Nephron progenitor cell (in vitro differentiated cells): ENCODE results near the gene PFKFB1.

ENCODE experiments used
- DNase-seq: peaks from one replicate; pipeline ENCODE4 v3.0.0; 2021
- H3K27ac Mint-ChIP-seq: 2 replicates; pipeline ENCODE4 v1.8.0; 2021; ENCODE audit warnings: mild to moderate bottlenecking, moderate library complexity, mixed read lengths
- H3K27me3 Mint-ChIP-seq: 2 replicates; pipeline ENCODE4 v1.8.0; 2021; ENCODE audit warnings: mild to moderate bottlenecking, low read depth, mixed read lengths; ENCODE audit not compliant: poor library complexity
- H3K36me3 Mint-ChIP-seq: 2 replicates; pipeline ENCODE4 v1.8.0; 2021; ENCODE audit warnings: low read depth, mixed read lengths
- H3K4me1 Mint-ChIP-seq: 2 replicates; pipeline ENCODE4 v1.8.0; 2021; ENCODE audit warnings: mixed read lengths
- H3K4me3 Mint-ChIP-seq: 2 replicates; pipeline ENCODE4 v1.8.0; 2021; ENCODE audit warnings: mild to moderate bottlenecking, moderate library complexity, mixed read lengths
- H3K9me3 Mint-ChIP-seq: 2 replicates; pipeline ENCODE4 v1.8.0; 2021; ENCODE audit warnings: mild to moderate bottlenecking, moderate library complexity, mixed read lengths
- TF ChIP-seq, protein P1 (sequence below): fragments of 200-600 bp; sonication (generic); IDR thresholded peaks from 2 replicates; pipeline ENCODE4 v1.5.0; 2021; ENCODE audit warnings: antibody characterized with exemption

PFKFB1 gene

DNA sequence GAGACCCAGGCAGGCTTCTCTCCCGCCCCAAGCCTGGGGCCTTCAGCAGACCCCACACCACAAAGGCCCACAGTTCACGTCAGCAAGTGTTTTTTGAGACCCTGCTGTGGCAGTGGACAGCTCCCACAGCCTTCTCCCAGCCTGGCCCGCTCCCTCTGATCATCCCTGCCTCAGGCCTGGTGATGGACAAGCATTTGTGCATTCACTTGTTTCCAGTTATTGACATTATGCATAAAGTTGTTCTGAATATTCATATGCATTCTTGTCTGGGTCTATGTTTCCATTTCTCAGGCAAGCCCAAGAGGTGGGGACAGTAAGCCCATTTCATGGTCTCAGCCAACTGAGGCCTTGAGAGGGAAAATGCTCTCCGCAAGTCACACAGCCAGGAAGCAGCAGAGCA is 58.7 kb downstream of the PFKFB1 start:
- H3K4me1 Mint-ChIP-seq, result no peaks in the 10 kb centered on the region
- TF ChIP-seq, protein P1, sequence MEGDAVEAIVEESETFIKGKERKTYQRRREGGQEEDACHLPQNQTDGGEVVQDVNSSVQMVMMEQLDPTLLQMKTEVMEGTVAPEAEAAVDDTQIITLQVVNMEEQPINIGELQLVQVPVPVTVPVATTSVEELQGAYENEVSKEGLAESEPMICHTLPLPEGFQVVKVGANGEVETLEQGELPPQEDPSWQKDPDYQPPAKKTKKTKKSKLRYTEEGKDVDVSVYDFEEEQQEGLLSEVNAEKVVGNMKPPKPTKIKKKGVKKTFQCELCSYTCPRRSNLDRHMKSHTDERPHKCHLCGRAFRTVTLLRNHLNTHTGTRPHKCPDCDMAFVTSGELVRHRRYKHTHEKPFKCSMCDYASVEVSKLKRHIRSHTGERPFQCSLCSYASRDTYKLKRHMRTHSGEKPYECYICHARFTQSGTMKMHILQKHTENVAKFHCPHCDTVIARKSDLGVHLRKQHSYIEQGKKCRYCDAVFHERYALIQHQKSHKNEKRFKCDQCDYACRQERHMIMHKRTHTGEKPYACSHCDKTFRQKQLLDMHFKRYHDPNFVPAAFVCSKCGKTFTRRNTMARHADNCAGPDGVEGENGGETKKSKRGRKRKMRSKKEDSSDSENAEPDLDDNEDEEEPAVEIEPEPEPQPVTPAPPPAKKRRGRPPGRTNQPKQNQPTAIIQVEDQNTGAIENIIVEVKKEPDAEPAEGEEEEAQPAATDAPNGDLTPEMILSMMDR, result no peak
- peaks cover 46% of the 10 kb centered on the region for H3K9me3 Mint-ChIP-seq
- H3K4me3 Mint-ChIP-seq, result no peak overlapping the region
- no peak overlapping the region for H3K27ac Mint-ChIP-seq
- H3K36me3 Mint-ChIP-seq, result peaks cover 15% of the 10 kb centered on the region
- peaks cover 3% of the 10 kb centered on the region for H3K27me3 Mint-ChIP-seq
- DNase-seq, result no peak

DNA sequence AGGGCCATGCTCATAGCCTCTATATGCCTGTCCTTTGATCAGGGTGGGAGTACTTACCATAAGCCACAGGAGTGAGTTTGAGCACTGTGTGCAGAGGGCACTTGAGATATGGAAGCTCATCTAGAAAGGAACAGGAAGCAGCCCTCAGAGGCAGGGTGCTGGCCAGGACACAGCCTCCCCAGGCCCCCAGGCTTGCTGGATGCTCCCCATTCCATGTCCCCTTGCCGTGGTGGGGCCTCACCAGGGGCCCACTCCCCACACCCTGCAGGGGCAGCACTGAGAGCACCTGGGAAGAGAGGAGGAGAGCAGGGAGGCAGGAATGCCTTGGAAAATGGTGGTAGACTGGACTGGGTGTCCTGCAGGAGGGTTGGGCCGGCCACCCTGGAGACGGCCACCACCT is 59.1 kb downstream of the PFKFB1 start:
- Mint-ChIP-seq H3K36me3 (peaks cover 15% of the 10 kb centered on the region), H3K4me1 (no peaks in the 10 kb centered on the region), H3K9me3 (peaks cover 46% of the 10 kb centered on the region), H3K27ac (no peak overlapping the region), H3K4me3 (no peak overlapping the region), H3K27me3 (peaks cover 3% of the 10 kb centered on the region)
- DNase-seq, result no peak
- TF ChIP-seq, protein P1, result no peak

DNA sequence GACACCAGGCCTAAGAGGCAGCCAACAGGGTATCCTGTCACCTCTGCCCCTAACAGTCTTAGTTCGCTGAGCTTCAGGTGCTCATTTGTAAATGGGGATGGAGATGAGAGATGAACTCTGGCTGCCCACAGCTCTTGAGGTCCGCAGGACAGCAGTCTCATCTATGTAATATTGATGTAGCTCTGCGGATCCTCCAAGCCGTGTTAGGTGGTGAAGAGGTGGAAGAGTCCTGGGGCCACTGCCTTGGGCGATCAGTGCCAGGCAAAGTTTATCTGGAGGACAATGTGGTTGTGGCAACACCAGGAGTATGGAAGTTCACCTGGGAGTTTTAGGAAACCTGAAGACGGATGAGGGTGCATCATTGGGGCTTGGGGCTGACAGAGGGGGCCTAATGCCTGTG is 59.9 kb downstream of the PFKFB1 start:
- Mint-ChIP-seq H3K9me3 (peaks cover 38% of the 10 kb centered on the region), H3K27me3 (no peaks in the 10 kb centered on the region), H3K4me3 (no peak overlapping the region), H3K27ac (no peak overlapping the region), H3K4me1 (no peaks in the 10 kb centered on the region), H3K36me3 (peaks cover 15% of the 10 kb centered on the region)
- TF ChIP-seq, protein P1, result no peak
- DNase-seq, result no peak

GRCh38 chrX:54933150-54933826 is 60.7 kb downstream of the PFKFB1 start:
- H3K4me1 Mint-ChIP-seq, result no peaks in the 10 kb centered on the region
- peaks cover 38% of the 10 kb centered on the region for H3K9me3 Mint-ChIP-seq
- H3K4me3 Mint-ChIP-seq, result no peak overlapping the region
- TF ChIP-seq, protein P1, result no peak
- no peak for DNase-seq
- H3K36me3 Mint-ChIP-seq, result peaks cover 19% of the 10 kb centered on the region
- peak overlapping the region; percentile 8 for H3K27ac Mint-ChIP-seq
- no peaks in the 10 kb centered on the region for H3K27me3 Mint-ChIP-seq

GRCh38 chrX:54931107-54931506 is 62.9 kb downstream of the PFKFB1 start:
- TF ChIP-seq, protein P1, result no peak
- Mint-ChIP-seq H3K27me3 (no peaks in the 10 kb centered on the region), H3K36me3 (peaks cover 38% of the 10 kb centered on the region), H3K4me1 (no peaks in the 10 kb centered on the region), H3K9me3 (peaks cover 41% of the 10 kb centered on the region), H3K27ac (no peak overlapping the region), H3K4me3 (no peak overlapping the region)
- DNase-seq, result no peak
